ENCODE results near the gene AP3S2.

The AP3S2 gene

DNA sequence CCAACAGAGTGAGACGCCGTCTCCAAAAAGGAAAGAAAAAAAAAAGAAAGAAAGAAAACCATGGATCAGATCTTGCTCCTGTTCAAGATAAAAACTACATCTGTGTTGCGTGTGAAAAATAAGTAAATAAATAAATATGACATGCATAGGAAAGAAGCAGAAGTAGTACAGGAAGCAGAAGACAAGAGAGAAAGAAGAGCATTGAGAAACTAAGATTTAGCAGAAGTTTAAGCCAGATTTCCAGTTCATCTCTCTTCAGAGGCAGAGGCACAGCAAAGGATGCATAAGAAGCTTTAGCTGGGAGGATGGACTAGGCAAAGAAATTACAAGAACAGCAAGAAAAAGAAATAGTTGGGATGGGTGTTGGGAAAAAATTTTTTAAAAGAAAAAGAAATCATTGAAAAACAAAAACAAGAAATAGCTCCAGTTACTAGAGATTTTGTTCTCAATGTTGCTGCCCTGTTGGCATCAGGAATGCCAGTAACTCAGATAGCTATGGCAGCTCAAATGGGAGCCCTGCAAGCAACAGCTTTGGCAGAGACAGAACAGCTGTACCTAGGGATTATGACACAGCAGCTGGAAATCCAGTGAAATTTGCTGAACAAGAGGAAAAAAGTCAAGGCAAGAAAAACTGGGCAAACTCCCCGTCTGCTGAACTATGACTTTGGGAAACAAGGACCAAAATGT lies 17.3 kb downstream of the AP3S2 start:
- Histone ChIP-seq H3K27ac (ENCODE audit: low read length) (no peak overlapping the region), H3K27me3 (replicated peaks; ENCODE audit: insufficient read depth, low read length) (no peaks in the 10 kb centered on the region), H3K79me2 (ENCODE audit: low read length) (no peaks in the 10 kb centered on the region), H3K36me3 (replicated peaks; ENCODE audit: insufficient read depth, low read length) (0 out of 2 replicates have a peak, but pooled peaks cover 4% of the 10 kb centered on the region), H2AFZ (ENCODE audit: low read length) (no peak overlapping the region), H3K9me2 (replicated peaks; ENCODE audit: insufficient read depth, low read length) (no peaks in the 10 kb centered on the region), H3K9me3 (replicated peaks; ENCODE audit: insufficient read depth, low read length) (no peaks in the 10 kb centered on the region), H3K9ac (ENCODE audit: low read length) (no peak overlapping the region), H3K4me3 (ENCODE audit: low read length) (no peak overlapping the region), H3K4me2 (ENCODE audit: low read depth, low read length) (no peak overlapping the region), H3K4me1 (ENCODE audit: low read length) (peaks cover 5% of the 10 kb centered on the region; the same call in 1 of the 2 replicates), H3F3A (ENCODE audit: insufficient read depth, low read length) (peaks cover 6% of the 10 kb centered on the region; the same call in 1 of the 2 replicates), H4K20me1 (ENCODE audit: insufficient read depth, low read length) (no peaks in the 10 kb centered on the region)
- DNase-seq, result no peak
- TF ChIP-seq, protein P1, sequence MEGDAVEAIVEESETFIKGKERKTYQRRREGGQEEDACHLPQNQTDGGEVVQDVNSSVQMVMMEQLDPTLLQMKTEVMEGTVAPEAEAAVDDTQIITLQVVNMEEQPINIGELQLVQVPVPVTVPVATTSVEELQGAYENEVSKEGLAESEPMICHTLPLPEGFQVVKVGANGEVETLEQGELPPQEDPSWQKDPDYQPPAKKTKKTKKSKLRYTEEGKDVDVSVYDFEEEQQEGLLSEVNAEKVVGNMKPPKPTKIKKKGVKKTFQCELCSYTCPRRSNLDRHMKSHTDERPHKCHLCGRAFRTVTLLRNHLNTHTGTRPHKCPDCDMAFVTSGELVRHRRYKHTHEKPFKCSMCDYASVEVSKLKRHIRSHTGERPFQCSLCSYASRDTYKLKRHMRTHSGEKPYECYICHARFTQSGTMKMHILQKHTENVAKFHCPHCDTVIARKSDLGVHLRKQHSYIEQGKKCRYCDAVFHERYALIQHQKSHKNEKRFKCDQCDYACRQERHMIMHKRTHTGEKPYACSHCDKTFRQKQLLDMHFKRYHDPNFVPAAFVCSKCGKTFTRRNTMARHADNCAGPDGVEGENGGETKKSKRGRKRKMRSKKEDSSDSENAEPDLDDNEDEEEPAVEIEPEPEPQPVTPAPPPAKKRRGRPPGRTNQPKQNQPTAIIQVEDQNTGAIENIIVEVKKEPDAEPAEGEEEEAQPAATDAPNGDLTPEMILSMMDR (IDR thresholded peaks at IDR 0.05; ENCODE audit: low read length), result no peak
- TF ChIP-seq EZH2 (optimal IDR thresholded peaks at IDR 0.05; ENCODE audit: low read depth, low read length), result no peak
- no peak for TF ChIP-seq EZH2phosphoT487 (IDR thresholded peaks at IDR 0.05; ENCODE audit: low read length)

DNA sequence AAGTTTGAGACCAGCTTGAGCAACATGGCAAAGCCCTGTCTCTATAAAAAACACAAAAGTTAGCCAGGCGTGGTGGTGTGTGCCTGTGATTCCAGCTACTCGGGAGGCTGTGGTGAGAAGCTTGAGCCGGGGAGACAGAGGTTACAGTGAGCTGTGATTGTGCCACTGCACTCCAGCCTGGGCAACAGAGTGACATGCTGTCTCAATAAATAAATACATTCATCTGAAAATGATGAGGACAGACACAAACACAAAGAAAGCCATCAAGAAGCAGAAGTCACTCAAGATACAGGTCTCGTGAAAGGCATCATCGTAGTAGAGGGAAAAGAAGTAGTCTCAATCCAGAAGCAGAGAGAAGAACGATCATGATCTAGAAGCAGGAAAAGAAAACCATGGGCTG lies 18.1 kb downstream of the AP3S2 start:
- Histone ChIP-seq H3K4me1 (ENCODE audit: low read length) (peaks cover 5% of the 10 kb centered on the region; the same call in 1 of the 2 replicates), H2AFZ (ENCODE audit: low read length) (no peak overlapping the region), H3K79me2 (ENCODE audit: low read length) (no peaks in the 10 kb centered on the region), H3K27me3 (replicated peaks; ENCODE audit: insufficient read depth, low read length) (no peaks in the 10 kb centered on the region), H3K9me2 (replicated peaks; ENCODE audit: insufficient read depth, low read length) (no peaks in the 10 kb centered on the region), H3K4me2 (ENCODE audit: low read depth, low read length) (no peak overlapping the region), H3K36me3 (replicated peaks; ENCODE audit: insufficient read depth, low read length) (0 out of 2 replicates have a peak, but pooled peaks cover 4% of the 10 kb centered on the region), H3K9ac (ENCODE audit: low read length) (no peak overlapping the region), H3K9me3 (replicated peaks; ENCODE audit: insufficient read depth, low read length) (no peaks in the 10 kb centered on the region), H3F3A (ENCODE audit: insufficient read depth, low read length) (peaks cover 6% of the 10 kb centered on the region; the same call in 1 of the 2 replicates), H4K20me1 (ENCODE audit: insufficient read depth, low read length) (no peaks in the 10 kb centered on the region), H3K27ac (ENCODE audit: low read length) (no peak overlapping the region), H3K4me3 (ENCODE audit: low read length) (no peak overlapping the region)
- DNase-seq, result no peak
- no peak for TF ChIP-seq EZH2 (optimal IDR thresholded peaks at IDR 0.05; ENCODE audit: low read depth, low read length)
- TF ChIP-seq, protein P1 (IDR thresholded peaks at IDR 0.05; ENCODE audit: low read length), result no peak
- TF ChIP-seq EZH2phosphoT487 (IDR thresholded peaks at IDR 0.05; ENCODE audit: low read length), result no peak

DNA sequence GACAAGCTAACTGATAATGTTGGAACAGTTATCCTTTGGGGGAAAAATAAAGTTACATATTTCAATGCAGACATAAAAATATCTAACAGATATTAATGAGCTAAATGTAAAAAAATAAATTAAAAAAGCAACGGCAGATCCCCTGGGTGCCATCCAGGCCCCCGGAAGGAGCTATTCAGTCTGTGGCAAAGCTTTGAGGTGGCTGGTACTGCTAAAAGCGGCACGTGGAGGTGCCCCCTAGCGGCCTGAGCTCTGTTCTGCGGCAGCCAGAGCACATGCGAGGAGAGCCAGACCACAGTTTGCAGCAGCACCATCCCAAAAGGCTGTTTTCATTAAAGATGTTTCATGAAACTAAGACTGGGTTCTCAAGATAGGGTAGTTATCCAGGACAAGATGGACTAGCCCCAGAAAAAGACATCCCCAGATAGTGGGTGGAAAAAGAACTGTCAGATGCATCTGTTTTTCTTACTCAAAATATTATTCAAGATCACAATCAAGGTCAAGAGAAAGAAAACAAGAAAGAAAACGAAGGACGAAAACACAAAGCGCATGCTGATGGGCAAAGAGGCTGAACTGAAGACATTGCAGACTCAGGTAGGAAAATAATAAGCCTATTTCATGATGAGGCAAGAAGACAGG lies 18.7 kb downstream of the AP3S2 start:
- Histone ChIP-seq H3K9ac (ENCODE audit: low read length) (no peak overlapping the region), H3K4me1 (ENCODE audit: low read length) (peaks cover 5% of the 10 kb centered on the region; the same call in 1 of the 2 replicates), H3K79me2 (ENCODE audit: low read length) (no peaks in the 10 kb centered on the region), H3F3A (ENCODE audit: insufficient read depth, low read length) (peaks cover 6% of the 10 kb centered on the region; the same call in 1 of the 2 replicates), H3K27ac (ENCODE audit: low read length) (no peak overlapping the region), H3K4me2 (ENCODE audit: low read depth, low read length) (no peak overlapping the region), H3K9me3 (replicated peaks; ENCODE audit: insufficient read depth, low read length) (no peaks in the 10 kb centered on the region), H2AFZ (ENCODE audit: low read length) (no peak overlapping the region), H3K36me3 (replicated peaks; ENCODE audit: insufficient read depth, low read length) (0 out of 2 replicates have a peak, but pooled peaks cover 4% of the 10 kb centered on the region), H3K9me2 (replicated peaks; ENCODE audit: insufficient read depth, low read length) (no peaks in the 10 kb centered on the region), H3K4me3 (ENCODE audit: low read length) (no peak overlapping the region), H4K20me1 (ENCODE audit: insufficient read depth, low read length) (no peaks in the 10 kb centered on the region), H3K27me3 (replicated peaks; ENCODE audit: insufficient read depth, low read length) (no peaks in the 10 kb centered on the region)
- TF ChIP-seq EZH2 (optimal IDR thresholded peaks at IDR 0.05; ENCODE audit: low read depth, low read length), result no peak
- TF ChIP-seq, protein P1 (IDR thresholded peaks at IDR 0.05; ENCODE audit: low read length), result peak; percentile 97
- peak; percentile 88 for DNase-seq
